ENCODE results near the gene MCAM.

The MCAM gene

DNA sequence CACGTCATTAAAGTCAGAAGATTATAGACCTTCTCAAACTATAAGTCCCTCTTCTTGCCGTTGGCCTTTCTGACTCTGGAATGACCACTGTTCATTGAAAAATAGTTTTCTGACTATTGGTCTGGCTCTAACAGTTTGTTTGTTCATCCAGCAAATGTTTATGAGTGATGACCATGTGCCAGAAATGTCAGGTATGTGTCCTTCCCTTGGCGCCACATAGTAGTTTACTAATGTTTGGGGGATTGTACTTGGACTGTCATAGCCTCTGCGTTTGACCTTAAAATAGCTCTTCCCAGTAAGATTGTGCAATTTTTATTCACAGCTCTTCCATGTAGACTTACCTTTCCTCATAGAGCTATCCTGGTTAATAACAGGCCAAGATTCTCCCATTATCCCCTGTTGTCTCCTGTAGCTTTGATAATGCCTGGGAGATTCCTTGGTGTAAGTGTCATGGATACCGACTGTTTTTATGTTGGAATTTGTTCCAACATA lies 13.7 kb downstream of the MCAM start:
- Histone ChIP-seq H3K27ac (no peak overlapping the region), H3K36me3 (peaks cover 14% of the 10 kb centered on the region), H3K9me3 (ENCODE audit: severe bottlenecking) (no peaks in the 10 kb centered on the region)

DNA sequence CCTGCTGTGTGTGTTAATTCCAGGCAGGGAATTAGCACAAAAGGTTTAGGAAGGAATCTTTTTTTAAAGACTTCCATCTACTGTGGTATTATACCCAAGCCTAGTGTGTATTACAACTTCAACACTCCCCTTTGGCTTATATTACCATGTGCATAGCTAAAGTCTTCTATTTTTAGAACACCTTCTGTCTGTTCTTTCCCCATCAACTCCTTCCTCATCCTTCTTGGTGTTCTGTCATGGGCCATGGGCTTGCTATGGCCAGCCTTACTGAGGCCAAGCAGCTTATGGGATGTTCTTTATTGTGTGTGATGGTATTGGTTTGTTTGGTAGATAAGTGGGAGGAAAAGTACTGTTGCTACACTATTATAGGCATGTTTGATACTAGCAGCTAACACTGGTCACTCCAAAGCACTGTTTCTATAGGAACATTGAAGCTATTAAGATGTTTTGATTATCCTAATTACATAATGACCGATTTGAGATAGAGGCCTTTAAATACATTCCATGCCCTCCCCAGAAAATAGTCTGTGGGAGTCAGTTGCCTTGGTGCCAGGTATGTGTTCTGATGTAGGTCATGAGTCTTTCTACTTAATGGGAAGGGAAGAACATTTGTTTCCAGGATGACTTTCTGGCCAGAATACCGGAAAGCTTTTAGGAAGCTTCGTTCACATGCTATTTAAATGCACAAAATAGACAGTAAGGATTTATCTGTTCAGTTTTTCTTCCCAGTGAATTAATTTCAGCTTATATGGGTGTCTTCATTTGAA lies 16.5 kb downstream of the MCAM start:
- DNase-seq: peak; percentile 62
- TF ChIP-seq, protein P1, sequence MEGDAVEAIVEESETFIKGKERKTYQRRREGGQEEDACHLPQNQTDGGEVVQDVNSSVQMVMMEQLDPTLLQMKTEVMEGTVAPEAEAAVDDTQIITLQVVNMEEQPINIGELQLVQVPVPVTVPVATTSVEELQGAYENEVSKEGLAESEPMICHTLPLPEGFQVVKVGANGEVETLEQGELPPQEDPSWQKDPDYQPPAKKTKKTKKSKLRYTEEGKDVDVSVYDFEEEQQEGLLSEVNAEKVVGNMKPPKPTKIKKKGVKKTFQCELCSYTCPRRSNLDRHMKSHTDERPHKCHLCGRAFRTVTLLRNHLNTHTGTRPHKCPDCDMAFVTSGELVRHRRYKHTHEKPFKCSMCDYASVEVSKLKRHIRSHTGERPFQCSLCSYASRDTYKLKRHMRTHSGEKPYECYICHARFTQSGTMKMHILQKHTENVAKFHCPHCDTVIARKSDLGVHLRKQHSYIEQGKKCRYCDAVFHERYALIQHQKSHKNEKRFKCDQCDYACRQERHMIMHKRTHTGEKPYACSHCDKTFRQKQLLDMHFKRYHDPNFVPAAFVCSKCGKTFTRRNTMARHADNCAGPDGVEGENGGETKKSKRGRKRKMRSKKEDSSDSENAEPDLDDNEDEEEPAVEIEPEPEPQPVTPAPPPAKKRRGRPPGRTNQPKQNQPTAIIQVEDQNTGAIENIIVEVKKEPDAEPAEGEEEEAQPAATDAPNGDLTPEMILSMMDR (IDR thresholded peaks at IDR 0.05; ENCODE audit: low read depth, low read length): no peak
- H3K36me3 ChIP-seq: peaks cover 18% of the 10 kb centered on the region

More for the DNA sequence above, 13.7 kb downstream of the MCAM start:
- H3K4me3 ChIP-seq (ENCODE audit: low read depth, low read length): no peak overlapping the region
- no peak for DNase-seq
- TF ChIP-seq, protein P1 (IDR thresholded peaks at IDR 0.05; ENCODE audit: low read depth, low read length): no peak
- no peaks in the 10 kb centered on the region for H3K27me3 ChIP-seq (ENCODE audit: insufficient read depth, low read depth, severe bottlenecking)

DNA sequence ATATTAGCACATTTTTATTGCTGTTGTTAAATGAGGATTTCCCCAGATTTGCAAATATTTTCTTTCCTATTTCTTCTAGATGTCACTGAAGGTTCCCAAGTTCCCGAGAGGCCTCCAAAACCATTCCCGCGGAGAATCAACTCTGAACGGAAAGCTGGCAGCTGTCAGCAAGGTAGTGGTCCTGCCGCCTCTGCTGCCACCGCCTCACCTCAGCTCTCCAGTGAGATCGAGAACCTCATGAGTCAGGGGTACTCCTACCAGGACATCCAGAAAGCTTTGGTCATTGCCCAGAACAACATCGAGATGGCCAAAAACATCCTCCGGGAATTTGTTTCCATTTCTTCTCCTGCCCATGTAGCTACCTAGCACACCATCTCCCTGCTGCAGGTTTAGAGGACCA lies 17.5 kb downstream of the MCAM start:
- peaks cover 18% of the 10 kb centered on the region for H3K36me3 ChIP-seq
- no peak overlapping the region for H3K4me3 ChIP-seq (ENCODE audit: low read depth, low read length)
- H3K9me3 ChIP-seq (ENCODE audit: severe bottlenecking): no peaks in the 10 kb centered on the region
- DNase-seq: no peak
- no peaks in the 10 kb centered on the region for H3K27me3 ChIP-seq (ENCODE audit: insufficient read depth, low read depth, severe bottlenecking)
- TF ChIP-seq, protein P1 (IDR thresholded peaks at IDR 0.05; ENCODE audit: low read depth, low read length): no peak
- no peak overlapping the region for H3K27ac ChIP-seq

More for the DNA sequence above, 16.5 kb downstream of the MCAM start:
- Histone ChIP-seq H3K27ac (0 out of 2 replicates have a peak overlapping the region, but pooled peaks have one; percentile 2), H3K27me3 (ENCODE audit: insufficient read depth, low read depth, severe bottlenecking) (no peaks in the 10 kb centered on the region), H3K4me3 (ENCODE audit: low read depth, low read length) (no peak overlapping the region), H3K9me3 (ENCODE audit: severe bottlenecking) (no peaks in the 10 kb centered on the region)

DNA sequence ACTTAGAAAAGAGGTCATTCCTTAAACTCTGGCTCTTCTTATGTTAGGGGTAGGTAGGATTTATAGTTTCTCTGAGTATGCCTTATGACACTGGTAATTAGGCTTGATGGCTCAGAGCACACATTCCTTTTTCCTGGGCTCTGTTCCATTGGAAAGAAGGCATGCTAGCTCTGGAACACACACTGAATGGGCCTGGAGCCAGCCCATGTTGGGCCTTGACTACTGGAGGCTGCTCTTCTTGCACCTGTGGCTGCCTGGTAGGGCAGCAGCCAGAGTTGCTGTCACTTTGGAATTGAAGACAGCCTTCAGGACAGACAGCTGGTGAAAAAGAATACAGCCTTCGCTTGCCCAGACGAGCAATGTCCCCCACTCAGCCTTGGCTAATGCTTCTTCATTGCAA lies 18.2 kb downstream of the MCAM start:
- peaks cover 18% of the 10 kb centered on the region for H3K36me3 ChIP-seq
- no peak overlapping the region for H3K27ac ChIP-seq
- TF ChIP-seq, protein P1 (IDR thresholded peaks at IDR 0.05; ENCODE audit: low read depth, low read length): no peak
- no peak for DNase-seq
- no peak overlapping the region for H3K4me3 ChIP-seq (ENCODE audit: low read depth, low read length)
- no peaks in the 10 kb centered on the region for H3K9me3 ChIP-seq (ENCODE audit: severe bottlenecking)
- no peaks in the 10 kb centered on the region for H3K27me3 ChIP-seq (ENCODE audit: insufficient read depth, low read depth, severe bottlenecking)

DNA sequence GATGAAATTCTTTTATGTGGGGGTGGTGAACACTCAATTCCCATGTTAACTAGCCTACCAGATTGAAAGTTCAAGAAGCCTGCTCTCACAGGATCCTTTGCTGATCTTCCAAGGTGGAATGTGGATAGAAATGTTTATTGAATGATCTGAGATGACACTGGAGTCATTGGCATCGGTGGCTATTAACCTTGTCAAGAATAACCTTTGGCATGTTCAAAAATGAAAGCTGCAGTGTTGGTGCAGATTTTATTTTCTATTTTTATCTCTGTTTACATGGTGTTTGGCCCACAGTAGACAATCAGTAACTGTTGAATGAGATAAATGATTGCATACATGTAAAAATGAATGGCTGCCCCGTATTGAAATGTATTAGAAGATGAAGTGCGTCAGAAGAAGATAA lies 19.0 kb downstream of the MCAM start:
- TF ChIP-seq, protein P1 (IDR thresholded peaks at IDR 0.05; ENCODE audit: low read depth, low read length): no peak
- Histone ChIP-seq H3K4me3 (ENCODE audit: low read depth, low read length) (no peak overlapping the region), H3K27ac (no peak overlapping the region), H3K9me3 (ENCODE audit: severe bottlenecking) (no peaks in the 10 kb centered on the region), H3K27me3 (ENCODE audit: insufficient read depth, low read depth, severe bottlenecking) (no peaks in the 10 kb centered on the region), H3K36me3 (peaks cover 18% of the 10 kb centered on the region)
- DNase-seq: no peak

Data from WERI-Rb-1 (cell line).